ENCODE results near the gene TMEM44. TPM values are rescaled to one million over a fixed set of nuclear protein-coding genes. Genes with fewer than 3 reads are reported as not detected.

The TMEM44 gene
- total RNA-seq, 1 donor from 2014 or later = 14.1 TPM

- Histone ChIP-seq H3K4me3 (ENCODE audit: low read length in 3 of 3) (no peak overlapping the region), H3K9me3 (ENCODE audit: control insufficient read depth in 3 of 3, low read length in 3 of 3) (no peaks in the 10 kb centered on the region), H3K9ac (ENCODE audit: low read depth in 1 of 3, low read length in 3 of 3) (no peak overlapping the region), H3K4me1 (ENCODE audit: control insufficient read depth in 3 of 3, insufficient read depth in 3 of 3, low read length in 3 of 3) (no peaks in the 10 kb centered on the region), H3K27me3 (ENCODE audit: control insufficient read depth in 3 of 3, insufficient read depth in 3 of 3, low read length in 3 of 3) (no peaks in the 10 kb centered on the region), H3K36me3 (ENCODE audit: control insufficient read depth in 3 of 3, insufficient read depth in 3 of 3, low read length in 3 of 3) (peaks cover 27 to 56% (median 55%) of the 10 kb centered on the region in 3 donors), H3K27ac (ENCODE audit: low read depth, low read length) (no peak overlapping the region)
Observed at GRCh38 chr3:194654443-194654842, 21.2 kb upstream of the TMEM44 start.

GRCh38 chr3:194647747-194648146, 14.5 kb upstream of the TMEM44 start:
- no peak overlapping the region for H3K9ac ChIP-seq (ENCODE audit: low read depth in 1 of 3, low read length in 3 of 3)
- no peaks in the 10 kb centered on the region for H3K27me3 ChIP-seq (ENCODE audit: control insufficient read depth in 3 of 3, insufficient read depth in 3 of 3, low read length in 3 of 3)
- no peak overlapping the region for H3K27ac ChIP-seq (ENCODE audit: low read depth, low read length)
- peaks cover 40 to 66% (median 63%) of the 10 kb centered on the region in 3 donors for H3K36me3 ChIP-seq (ENCODE audit: control insufficient read depth in 3 of 3, insufficient read depth in 3 of 3, low read length in 3 of 3)
- H3K4me3 ChIP-seq (ENCODE audit: low read length in 3 of 3) = no peak overlapping the region
- H3K9me3 ChIP-seq (ENCODE audit: control insufficient read depth in 3 of 3, low read length in 3 of 3) = no peaks in the 10 kb centered on the region
- H3K4me1 ChIP-seq (ENCODE audit: control insufficient read depth in 3 of 3, insufficient read depth in 3 of 3, low read length in 3 of 3) = no peaks in the 10 kb centered on the region

- H3K36me3 ChIP-seq (ENCODE audit: control insufficient read depth in 3 of 3, insufficient read depth in 3 of 3, low read length in 3 of 3) = peaks cover 26 to 51% (median 42%) of the 10 kb centered on the region in 3 donors
- no peak overlapping the region for H3K27ac ChIP-seq (ENCODE audit: low read depth, low read length)
- no peak overlapping the region for H3K9ac ChIP-seq (ENCODE audit: low read depth in 1 of 3, low read length in 3 of 3)
- no peak overlapping the region for H3K4me3 ChIP-seq (ENCODE audit: low read length in 3 of 3)
- no peaks in the 10 kb centered on the region for H3K27me3 ChIP-seq (ENCODE audit: control insufficient read depth in 3 of 3, insufficient read depth in 3 of 3, low read length in 3 of 3)
- peaks cover 0 to 2% (median 0%) of the 10 kb centered on the region in 3 donors for H3K4me1 ChIP-seq (ENCODE audit: control insufficient read depth in 3 of 3, insufficient read depth in 3 of 3, low read length in 3 of 3)
- no peaks in the 10 kb centered on the region for H3K9me3 ChIP-seq (ENCODE audit: control insufficient read depth in 3 of 3, low read length in 3 of 3)
Observed at GRCh38 chr3:194642769-194643168, 9.6 kb upstream of the TMEM44 start.

GRCh38 chr3:194640829-194641228, 7.6 kb upstream of the TMEM44 start:
- Histone ChIP-seq H3K9me3 (ENCODE audit: control insufficient read depth in 3 of 3, low read length in 3 of 3) (no peaks in the 10 kb centered on the region), H3K27me3 (ENCODE audit: control insufficient read depth in 3 of 3, insufficient read depth in 3 of 3, low read length in 3 of 3) (no peaks in the 10 kb centered on the region), H3K9ac (ENCODE audit: low read depth in 1 of 3, low read length in 3 of 3) (no peak overlapping the region), H3K4me3 (ENCODE audit: low read length in 3 of 3) (no peak overlapping the region), H3K4me1 (ENCODE audit: control insufficient read depth in 3 of 3, insufficient read depth in 3 of 3, low read length in 3 of 3) (peaks cover 0 to 2% (median 0%) of the 10 kb centered on the region in 3 donors), H3K27ac (ENCODE audit: low read depth, low read length) (peak overlapping the region; percentile 23), H3K36me3 (ENCODE audit: control insufficient read depth in 3 of 3, insufficient read depth in 3 of 3, low read length in 3 of 3) (peaks cover 24 to 47% (median 35%) of the 10 kb centered on the region in 3 donors)

GRCh38 chr3:194638991-194639605, 5.9 kb upstream of the TMEM44 start:
- Histone ChIP-seq H3K9ac (ENCODE audit: low read depth in 1 of 3, low read length in 3 of 3) (no peak overlapping the region), H3K9me3 (ENCODE audit: control insufficient read depth in 3 of 3, low read length in 3 of 3) (no peaks in the 10 kb centered on the region), H3K4me1 (ENCODE audit: control insufficient read depth in 3 of 3, insufficient read depth in 3 of 3, low read length in 3 of 3) (peaks cover 0 to 2% (median 0%) of the 10 kb centered on the region in 3 donors), H3K27ac (ENCODE audit: low read depth, low read length) (no peak overlapping the region), H3K36me3 (ENCODE audit: control insufficient read depth in 3 of 3, insufficient read depth in 3 of 3, low read length in 3 of 3) (peaks cover 19 to 35% (median 22%) of the 10 kb centered on the region in 3 donors), H3K27me3 (ENCODE audit: control insufficient read depth in 3 of 3, insufficient read depth in 3 of 3, low read length in 3 of 3) (no peaks in the 10 kb centered on the region), H3K4me3 (ENCODE audit: low read length in 3 of 3) (no peak overlapping the region)

- no peak overlapping the region for H3K4me3 ChIP-seq (ENCODE audit: low read length in 3 of 3)
- H3K9ac ChIP-seq (ENCODE audit: low read depth in 1 of 3, low read length in 3 of 3) = no peak overlapping the region
- peaks cover 14 to 24% (median 15%) of the 10 kb centered on the region in 3 donors for H3K36me3 ChIP-seq (ENCODE audit: control insufficient read depth in 3 of 3, insufficient read depth in 3 of 3, low read length in 3 of 3)
- H3K9me3 ChIP-seq (ENCODE audit: control insufficient read depth in 3 of 3, low read length in 3 of 3) = no peaks in the 10 kb centered on the region
- H3K4me1 ChIP-seq (ENCODE audit: control insufficient read depth in 3 of 3, insufficient read depth in 3 of 3, low read length in 3 of 3) = peaks cover 3 to 6% (median 5%) of the 10 kb centered on the region in 3 donors
- H3K27ac ChIP-seq (ENCODE audit: low read depth, low read length) = no peak overlapping the region
- no peaks in the 10 kb centered on the region for H3K27me3 ChIP-seq (ENCODE audit: control insufficient read depth in 3 of 3, insufficient read depth in 3 of 3, low read length in 3 of 3)
Observed at GRCh38 chr3:194637541-194638400, 4.6 kb upstream of the TMEM44 start.

- Histone ChIP-seq H3K9ac (ENCODE audit: low read depth in 1 of 3, low read length in 3 of 3) (no peak overlapping the region), H3K27ac (ENCODE audit: low read depth, low read length) (no peak overlapping the region), H3K4me3 (ENCODE audit: low read length in 3 of 3) (no peak overlapping the region), H3K9me3 (ENCODE audit: control insufficient read depth in 3 of 3, low read length in 3 of 3) (no peaks in the 10 kb centered on the region), H3K36me3 (ENCODE audit: control insufficient read depth in 3 of 3, insufficient read depth in 3 of 3, low read length in 3 of 3) (peaks cover 12 to 19% (median 13%) of the 10 kb centered on the region in 3 donors), H3K4me1 (ENCODE audit: control insufficient read depth in 3 of 3, insufficient read depth in 3 of 3, low read length in 3 of 3) (peaks cover 3 to 11% (median 8%) of the 10 kb centered on the region in 3 donors), H3K27me3 (ENCODE audit: control insufficient read depth in 3 of 3, insufficient read depth in 3 of 3, low read length in 3 of 3) (no peaks in the 10 kb centered on the region)
Observed at GRCh38 chr3:194637066-194637465, 3.8 kb upstream of the TMEM44 start.

- H3K27ac ChIP-seq (ENCODE audit: low read depth, low read length) = no peak overlapping the region
- no peaks in the 10 kb centered on the region for H3K9me3 ChIP-seq (ENCODE audit: control insufficient read depth in 3 of 3, low read length in 3 of 3)
Observed at GRCh38 chr3:194632809-194633348, 340 bp downstream of the TMEM44 start.

GRCh38 chr3:194632226-194632808, 902 bp downstream of the TMEM44 start:
- Histone ChIP-seq H3K27me3 (ENCODE audit: control insufficient read depth in 3 of 3, insufficient read depth in 3 of 3, low read length in 3 of 3) (no peaks in the 10 kb centered on the region), H3K27ac (ENCODE audit: low read depth, low read length) (no peak overlapping the region), H3K9ac (ENCODE audit: low read depth in 1 of 3, low read length in 3 of 3) (peak overlapping the region in 2 of 3 donors; percentile 45 to 57), H3K4me3 (ENCODE audit: low read length in 3 of 3) (peak overlapping the region; percentile 69 to 81 (median 81)), H3K9me3 (ENCODE audit: control insufficient read depth in 3 of 3, low read length in 3 of 3) (no peaks in the 10 kb centered on the region), H3K4me1 (ENCODE audit: control insufficient read depth in 3 of 3, insufficient read depth in 3 of 3, low read length in 3 of 3) (peaks cover 3 to 11% (median 6%) of the 10 kb centered on the region in 3 donors), H3K36me3 (ENCODE audit: control insufficient read depth in 3 of 3, insufficient read depth in 3 of 3, low read length in 3 of 3) (peaks cover 0 to 8% (median 2%) of the 10 kb centered on the region in 3 donors)

More at GRCh38 chr3:194632809-194633348, 340 bp downstream of the TMEM44 start:
- Histone ChIP-seq H3K4me3 (ENCODE audit: low read length in 3 of 3) (peak overlapping the region; percentile 69 to 81 (median 81)), H3K9ac (ENCODE audit: low read depth in 1 of 3, low read length in 3 of 3) (peak overlapping the region; percentile 45 to 64 (median 57)), H3K4me1 (ENCODE audit: control insufficient read depth in 3 of 3, insufficient read depth in 3 of 3, low read length in 3 of 3) (peaks cover 3 to 11% (median 6%) of the 10 kb centered on the region in 3 donors), H3K27me3 (ENCODE audit: control insufficient read depth in 3 of 3, insufficient read depth in 3 of 3, low read length in 3 of 3) (no peaks in the 10 kb centered on the region), H3K36me3 (ENCODE audit: control insufficient read depth in 3 of 3, insufficient read depth in 3 of 3, low read length in 3 of 3) (peaks cover 0 to 8% (median 2%) of the 10 kb centered on the region in 3 donors)
